Right lobe of liver (tissue), 6 donors: ENCODE results near the gene SLC5A8. TPM values are rescaled to one million over a fixed set of nuclear protein-coding genes. Genes with fewer than 3 reads are reported as not detected.

Source experiments
- ATAC-seq, 4 donors: fragments of 200-7000 bp; cut with Tn5 transposase; one replicate each; pipeline ENCODE4 v1.9.1; 2020; ENCODE audit warnings: mild to moderate bottlenecking in 4 of 4, moderate library complexity in 4 of 4
- DNase-seq, 3 donors: peaks; one replicate each; pipeline ENCODE4 v3.0.0-alpha.2; 2020
- H3K27ac ChIP-seq, 3 donors: fragments of 200-600 bp; one replicate each; pipeline ENCODE4 v1.8.0; 2022
- H3K27me3 ChIP-seq, 2 donors: fragments of 200-600 bp; one replicate each; pipeline ENCODE4 v1.8.0; 2022
- H3K36me3 ChIP-seq, 4 donors: fragments of 200-600 bp; sonication (generic) in 1 of 4; one replicate each; pipeline versions ENCODE4 v1.5.1 to v1.8.0; 2017 to 2022; ENCODE audit warnings: control low read depth in 1 of 4
- H3K4me1 ChIP-seq, 4 donors: fragments of 200-600 bp; sonication (generic) in 1 of 4; one replicate each; pipeline versions ENCODE4 v1.5.1 to v1.8.0; 2017 to 2022; ENCODE audit warnings: control low read depth in 1 of 4
- H3K4me3 ChIP-seq, 3 donors: fragments of 200-600 bp; one replicate each; pipeline ENCODE4 v1.8.0; 2022
- H3K9me3 ChIP-seq, 4 donors: fragments of 200-600 bp; sonication (generic) in 1 of 4; one replicate each; pipeline versions ENCODE4 v1.5.1 to v1.8.0; 2017 to 2022; ENCODE audit warnings: control low read depth in 1 of 4
- CTCF ChIP-seq, 4 donors: fragments of 200-600 bp in 3 of 4; fragments of 450-650 bp in 1 of 4; IDR thresholded peaks; one replicate each; pipeline versions ENCODE4 v1.5.1 to v1.8.0; 2016 to 2022; ENCODE audit warnings: antibody characterized with exemption in 4 of 4, mild to moderate bottlenecking in 2 of 4
- POLR2A ChIP-seq: fragments of 450-650 bp; IDR thresholded peaks from one replicate; pipeline ENCODE4 v1.6.1; 2017; ENCODE audit warnings: antibody characterized with exemption, mild to moderate bottlenecking
- WGBS: methylation state at CpG from one replicate; pipeline ENCODE4 v1.1.6; 2018; ENCODE audit warnings: low coverage, low lambda C conversion rate; ENCODE audit not compliant: insufficient coverage; ENCODE audit errors: missing lambda C conversion rate; 5-methylcytosine and 5-hydroxymethylcytosine counted together
- intact Hi-C, 2 donors: fragments of 100-400 bp; cut with DNase I; formaldehyde crosslinking; loops; one replicate each; pipeline versions ENCODE4 v1.11.2 to v1.14.1; 2022
- total RNA-seq, 6 experiments: library from RNA; depleted of rRNA in 2 of 6; stranded (reverse); fragments of >200 nt in 2 of 6; fragmentation: NEBNext Ultra II Directional in 3 of 6; extraction: Animal tissue kit (Norgen Biotek cat#: 25700) in 3 of 6; gene quantifications; one replicate each; pipeline versions ENCODE4 v1.1.0 to v1.2.4, GENCODE V29; 2016 to 2023
- donor health status: DM: no; HTN: yes; CAD: no.
- donor health status: DM: no; HTN: no; CAD: no.
- donor health status: DM: no; HTN: no; CAD: no.
- donor health status: DM: no; HTN: yes; CAD: no.
- donor health status: DM: no; HTN: yes; CAD: no.

SLC5A8 gene
- total RNA-seq, 6 experiments from 2014 or later, result not detected

GRCh38 chr12:101207086-101207780 is 2.8 kb downstream of the SLC5A8 start:
- no peak for TF ChIP-seq CTCF (IDR thresholded peaks at IDR 0.05)
- no peak for TF ChIP-seq POLR2A
- H3K27me3 ChIP-seq, result peaks cover 0 to 4% of the 10 kb centered on the region in 2 donors
- H3K4me3 ChIP-seq, result no peak overlapping the region
- WGBS, result 29% methylated on average over 2 of the region's 5 CpGs
- H3K27ac ChIP-seq, result no peak overlapping the region
- no peaks in the 10 kb centered on the region for H3K9me3 ChIP-seq
- intact Hi-C loops, result no loop called here
- DNase-seq (no peak), ATAC-seq (no peak)
- H3K4me1 ChIP-seq, result no peaks in the 10 kb centered on the region
- H3K36me3 ChIP-seq, result no peaks in the 10 kb centered on the region

DNA sequence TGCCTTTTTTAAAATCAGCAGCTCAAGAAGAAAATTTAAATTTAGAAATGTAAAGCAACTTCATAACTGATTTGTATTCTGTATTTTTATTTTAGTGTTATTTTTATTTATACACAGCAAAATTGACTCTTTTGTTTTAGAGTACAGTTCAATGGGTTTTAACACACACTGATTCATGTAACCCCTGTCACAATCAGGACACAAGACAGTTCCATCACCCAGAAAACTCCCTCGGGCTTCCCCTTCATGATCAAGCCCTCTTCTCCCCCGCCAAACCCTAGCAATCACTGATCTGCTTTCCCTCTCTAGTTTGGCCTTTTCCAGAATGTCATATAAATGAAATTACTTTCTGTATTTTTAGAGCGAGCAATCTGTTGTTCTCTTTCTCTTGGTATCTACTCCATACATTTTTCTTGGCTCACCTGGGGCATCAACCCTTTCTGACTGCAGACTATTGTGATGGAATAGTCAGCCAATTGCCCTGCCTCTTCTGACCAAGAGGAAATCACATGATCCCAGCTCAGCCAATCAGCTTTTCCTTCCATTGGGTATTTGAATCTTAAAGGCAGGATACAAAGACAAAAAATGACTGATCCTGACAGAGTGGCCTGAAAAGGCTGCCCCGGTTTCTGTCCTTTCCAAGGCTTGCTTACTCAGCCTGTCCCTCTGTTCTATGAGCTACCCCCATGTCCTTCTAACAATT is 5.3 kb downstream of the SLC5A8 start:
- ATAC-seq (no peak), DNase-seq (no peak)
- no peak for TF ChIP-seq CTCF (IDR thresholded peaks at IDR 0.05)
- no peak for TF ChIP-seq POLR2A
- Histone ChIP-seq H3K9me3 (no peaks in the 10 kb centered on the region), H3K27me3 (peaks cover 0 to 4% of the 10 kb centered on the region in 2 donors), H3K36me3 (no peaks in the 10 kb centered on the region), H3K4me3 (no peak overlapping the region), H3K27ac (no peak overlapping the region), H3K4me1 (no peaks in the 10 kb centered on the region)
- intact Hi-C loops, result no loop called here
- 50% methylated on average over 4 of the region's 4 CpGs for WGBS

DNA sequence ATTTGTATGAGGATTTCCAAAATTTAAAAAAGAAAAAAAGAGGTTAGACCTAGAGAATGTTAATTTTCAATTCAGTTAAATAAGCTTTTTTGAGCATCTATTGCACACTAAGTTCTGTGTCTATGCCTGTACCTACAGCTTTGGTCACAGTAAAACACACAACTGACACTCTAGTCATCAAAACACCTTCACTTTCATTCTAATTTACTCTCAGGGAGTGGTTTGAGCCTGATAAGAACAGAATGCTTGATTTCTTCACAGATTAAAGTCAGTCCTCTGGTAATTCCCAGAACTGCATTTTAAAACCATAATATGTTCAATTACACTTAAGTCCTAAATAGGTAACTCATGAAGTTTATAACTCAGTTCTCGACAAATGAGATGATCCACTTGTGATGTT is 9.2 kb downstream of the SLC5A8 start:
- intact Hi-C loops, result no loop called here
- Histone ChIP-seq H3K27me3 (no peaks in the 10 kb centered on the region), H3K4me1 (no peaks in the 10 kb centered on the region), H3K4me3 (no peak overlapping the region), H3K36me3 (no peaks in the 10 kb centered on the region), H3K9me3 (no peaks in the 10 kb centered on the region), H3K27ac (no peak overlapping the region)
- 19% methylated on average over 1 of the region's 1 CpG for WGBS
- no peak for ATAC-seq
- TF ChIP-seq CTCF (IDR thresholded peaks at IDR 0.05) (no peak), POLR2A (no peak)
- DNase-seq, result no peak

- Histone ChIP-seq H3K27me3 (no peaks in the 10 kb centered on the region), H3K4me3 (no peak overlapping the region), H3K9me3 (no peaks in the 10 kb centered on the region), H3K36me3 (no peaks in the 10 kb centered on the region), H3K4me1 (no peaks in the 10 kb centered on the region), H3K27ac (no peak overlapping the region)
- intact Hi-C loops, result no loop called here
- ATAC-seq (no peak), DNase-seq (no peak)
- 63% methylated on average over 2 of the region's 2 CpGs for WGBS
- no peak for TF ChIP-seq POLR2A
- TF ChIP-seq CTCF (IDR thresholded peaks at IDR 0.05), result no peak
Measured at GRCh38 chr12:101200145-101200544, 9.9 kb downstream of the SLC5A8 start.
